Left colon (tissue), 2 donors: Measurements from ENCODE around the gene INTS7. TPM values are rescaled to one million over a fixed set of nuclear protein-coding genes. Genes with fewer than 3 reads are reported as not detected.
"Not testable (repeated sequence)": the region's sequence is repeated elsewhere in the genome, so short reads cannot be mapped to it uniquely, and the experiment has no call there.

Source experiments
- ATAC-seq: fragments of 200-7000 bp; cut with Tn5 transposase; one replicate; pipeline ENCODE4 v1.9.1; 2020; ENCODE audit warnings: mild to moderate bottlenecking, moderate library complexity
- DNase-seq, 2 donors: peaks; one replicate each; pipeline ENCODE4 v3.0.0-alpha.2; 2020
- intact Hi-C, 2 donors: fragments of 100-400 bp; cut with DNase I in 1 of 2; cut with micrococcal nuclease in 1 of 2; formaldehyde crosslinking; loops; one replicate each; pipeline versions ENCODE4 v1.11.2 to v1.14.0; 2022; cut with DNase I, micrococcal nuclease
- total RNA-seq, 2 donors: library from RNA; stranded (reverse); fragmentation: NEBNext Ultra II Directional; extraction: Animal tissue kit (Norgen Biotek cat#: 25700); gene quantifications; one replicate each; pipeline ENCODE4 v1.2.1, GENCODE V29; 2021
- donor health status: DM: no; HTN: no; CAD: no.
- donor health status: DM: yes; HTN: yes; CAD: no.

Gene INTS7
- total RNA-seq, 2 donors from 2014 or later: 11.7 to 13.0 TPM

DNA sequence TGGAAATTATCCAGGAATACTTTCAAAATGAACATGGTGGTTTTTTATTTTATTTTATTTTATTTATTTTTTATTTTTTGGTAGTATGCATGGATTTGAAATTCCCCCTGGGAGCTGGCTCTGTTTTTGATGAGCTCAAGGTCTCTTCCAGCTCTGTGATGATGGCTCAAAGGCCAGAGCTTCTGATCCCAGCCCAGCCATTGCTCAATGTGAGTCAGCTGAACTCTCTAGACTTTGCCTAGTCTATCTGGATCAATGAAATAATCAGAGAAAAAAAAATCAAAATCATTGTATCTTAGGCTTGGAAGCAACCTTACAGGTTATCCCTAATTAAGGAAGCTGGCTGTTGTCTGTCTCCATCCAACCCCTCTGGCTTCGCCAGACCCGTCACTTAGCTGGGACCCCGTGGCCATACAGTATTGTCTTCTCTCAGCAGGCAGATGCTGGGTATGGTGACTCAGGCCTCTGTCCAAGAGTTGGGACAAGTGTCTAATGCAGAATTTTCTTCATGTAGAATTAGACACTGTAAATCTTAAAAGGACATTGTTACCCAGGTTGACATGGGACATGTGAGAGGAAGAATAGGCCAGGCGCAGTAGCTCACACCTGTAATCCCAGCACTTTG, 114.6 kb downstream of the INTS7 start:
- DNase-seq (no peak), ATAC-seq (peak; percentile 28)
- intact Hi-C loops: no loop called here

DNA sequence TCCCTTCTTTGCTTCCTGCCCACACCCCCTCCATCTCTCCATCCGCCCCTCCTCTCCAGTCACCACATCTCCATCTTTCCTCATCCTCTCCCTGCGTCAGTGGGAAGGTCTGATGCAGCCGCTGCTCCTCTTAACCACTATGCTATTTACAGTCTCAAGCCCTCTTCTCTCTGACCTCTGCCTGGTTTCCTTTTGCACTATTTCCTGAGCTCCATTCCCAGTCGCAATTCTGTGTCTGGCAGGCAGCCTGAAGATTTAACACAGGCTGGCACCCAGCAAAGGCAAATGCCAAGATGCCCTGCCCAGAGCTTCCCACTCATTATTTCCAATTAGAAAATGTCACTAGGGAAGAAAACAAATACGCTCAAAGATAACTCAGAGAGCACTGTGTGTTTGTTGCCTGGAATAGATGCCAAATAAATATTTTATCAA, 115.2 kb downstream of the INTS7 start:
- intact Hi-C loops: no loop called here
- DNase-seq (no peak), ATAC-seq (peak; percentile 18)

DNA sequence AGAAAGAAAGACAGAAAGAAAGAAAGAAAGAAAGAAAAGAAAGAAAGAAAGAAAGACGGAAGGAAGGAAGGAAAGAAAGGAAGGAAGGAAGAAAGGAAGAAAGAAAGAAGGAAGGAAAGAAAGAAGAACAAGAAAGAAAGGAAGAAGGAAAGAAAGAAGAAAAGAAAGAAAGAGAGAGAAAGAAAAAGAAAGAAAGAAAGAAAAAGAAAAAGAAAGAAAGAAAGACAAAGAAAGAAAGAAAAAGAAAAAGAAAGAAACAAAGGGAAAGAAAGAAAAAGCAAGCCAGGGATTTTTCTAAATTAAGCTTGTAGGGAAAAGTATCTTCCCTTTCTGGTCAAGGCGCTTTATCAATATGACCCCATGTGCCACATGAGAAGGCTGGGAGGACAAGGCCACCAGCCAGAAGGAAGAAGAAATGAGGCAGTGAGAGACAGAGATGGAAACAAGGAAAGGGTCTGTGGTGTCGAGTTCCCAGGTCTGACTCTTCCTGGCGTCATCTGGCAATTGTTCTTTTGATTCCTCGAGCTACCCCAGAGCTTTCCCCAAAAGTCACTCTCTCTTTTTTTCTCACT, 116.4 kb downstream of the INTS7 start:
- DNase-seq (no peak), ATAC-seq (no peak)
- intact Hi-C loops: no loop called here

DNA sequence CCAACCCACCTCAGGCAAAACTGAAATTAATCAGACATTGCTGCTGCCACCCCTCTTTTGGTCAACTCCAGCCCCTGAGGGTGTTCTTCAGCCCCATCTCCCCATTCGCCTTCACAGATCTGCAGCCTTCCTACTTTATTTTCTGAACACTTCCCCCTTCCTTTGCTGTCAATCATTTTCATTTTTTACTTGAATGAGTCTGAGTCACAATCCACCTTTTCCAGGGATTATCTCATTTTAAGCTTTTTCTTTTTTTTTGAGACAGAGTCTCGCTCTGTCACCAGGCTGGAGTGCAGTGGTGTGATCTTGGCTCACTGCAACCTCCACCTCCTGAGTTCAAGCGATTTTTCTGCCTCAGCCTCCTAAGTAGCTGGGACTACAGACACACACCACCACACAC, 118.9 kb downstream of the INTS7 start:
- ATAC-seq, DNase-seq, intact Hi-C loops: not testable (repeated sequence)

DNA sequence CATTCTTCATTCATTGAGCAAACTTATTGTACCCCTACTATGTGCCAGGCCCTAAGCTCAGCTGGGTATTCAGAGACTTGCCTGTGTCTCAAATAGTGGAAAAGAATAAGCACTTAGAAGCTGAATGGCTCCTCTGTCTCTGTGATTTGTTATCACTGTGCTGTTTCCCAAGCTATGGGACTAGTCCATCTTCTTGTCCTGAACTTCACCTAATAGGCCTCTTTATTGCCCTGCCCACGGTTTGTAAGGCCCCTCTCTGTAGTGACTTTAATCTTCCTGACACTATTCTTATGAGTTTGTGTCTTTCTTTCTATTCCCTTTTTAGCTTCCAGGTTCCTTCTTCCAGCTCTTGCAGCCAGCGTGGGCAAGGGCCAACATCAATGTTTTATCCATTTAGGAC, 119.4 kb downstream of the INTS7 start:
- DNase-seq (no peak), ATAC-seq (no peak)
- intact Hi-C loops: no loop called here

DNA sequence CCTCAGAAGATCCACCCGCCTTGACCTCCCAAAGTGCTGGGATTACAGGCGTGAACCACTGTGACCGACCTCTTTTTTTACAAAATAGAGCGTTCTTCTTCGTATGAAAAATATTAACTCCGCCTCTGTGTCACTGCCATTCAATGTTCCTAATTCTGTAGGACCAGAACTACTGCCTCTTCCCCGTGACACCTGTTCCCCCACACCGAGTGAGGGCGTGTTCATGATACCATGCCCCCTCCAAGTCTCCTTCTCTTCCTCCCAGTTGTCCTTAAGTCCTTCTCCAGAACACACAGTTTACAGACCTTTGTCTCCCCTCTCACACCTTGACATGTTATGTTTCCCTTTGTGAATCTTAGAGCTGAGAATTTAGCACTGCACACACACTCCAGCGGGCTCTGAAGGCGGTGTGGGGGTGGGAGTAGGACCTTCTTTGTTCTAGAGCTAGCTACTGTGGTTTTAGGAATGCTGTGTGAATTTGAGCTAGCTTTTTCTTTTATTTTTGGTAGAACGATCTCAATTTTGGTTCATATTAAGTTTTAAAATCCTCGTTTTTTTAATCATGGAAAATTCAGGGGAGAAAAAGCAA, 122.4 kb downstream of the INTS7 start:
- DNase-seq: no peak

DNA sequence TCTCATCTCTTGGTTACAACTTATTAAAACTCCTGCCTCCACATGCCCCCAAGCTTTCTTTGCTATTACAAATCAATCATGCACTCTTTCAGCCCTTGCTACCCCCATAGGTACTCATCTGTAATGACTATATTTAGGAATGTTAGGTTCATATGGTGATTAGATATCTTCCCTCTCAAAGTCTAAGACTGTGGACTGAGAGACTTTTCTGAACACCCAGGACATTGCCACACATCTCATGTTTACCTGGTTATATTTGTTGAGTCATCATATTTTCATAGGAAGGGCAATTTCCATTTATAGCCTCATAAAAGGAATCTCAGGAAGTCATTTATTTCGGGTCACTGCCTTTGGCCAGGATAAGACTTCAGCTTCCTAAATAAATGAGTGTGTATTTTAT, 123.3 kb downstream of the INTS7 start:
- DNase-seq (no peak), ATAC-seq (peak; percentile 89)
- intact Hi-C loops: no loop called here

More for the DNA sequence above, 122.4 kb downstream of the INTS7 start:
- intact Hi-C loops: no loop called here
- no peak for ATAC-seq

DNA sequence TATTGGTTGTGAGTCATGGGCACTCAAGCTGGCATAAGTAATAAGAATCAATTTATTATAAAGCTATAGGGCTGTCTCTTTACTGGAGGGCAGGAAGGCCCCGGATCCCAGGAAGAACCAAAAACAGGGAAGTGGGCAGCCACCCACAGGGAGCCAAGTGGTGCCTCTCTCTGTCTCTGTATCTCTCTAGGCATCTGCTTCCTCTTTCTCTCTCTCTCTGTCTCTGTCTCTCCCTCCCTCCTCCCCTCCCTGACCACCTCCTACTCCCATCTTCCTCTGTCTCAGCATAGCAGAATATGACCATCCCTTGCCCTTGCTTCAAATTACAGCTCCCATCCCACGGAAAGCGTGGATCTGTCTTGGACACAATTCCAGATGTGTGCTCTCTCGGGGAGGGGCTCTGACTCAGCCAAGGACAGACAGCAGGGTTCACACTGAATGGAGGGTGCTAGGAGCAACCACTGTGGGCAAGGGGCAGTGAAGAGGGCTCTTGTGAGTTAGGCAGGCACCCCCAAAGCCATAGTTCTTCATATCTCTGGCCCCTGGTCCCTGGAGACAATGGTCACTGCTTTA, 124.4 kb downstream of the INTS7 start:
- DNase-seq: no peak
- ATAC-seq: peak; percentile 17
- intact Hi-C loops: no loop called here

DNA sequence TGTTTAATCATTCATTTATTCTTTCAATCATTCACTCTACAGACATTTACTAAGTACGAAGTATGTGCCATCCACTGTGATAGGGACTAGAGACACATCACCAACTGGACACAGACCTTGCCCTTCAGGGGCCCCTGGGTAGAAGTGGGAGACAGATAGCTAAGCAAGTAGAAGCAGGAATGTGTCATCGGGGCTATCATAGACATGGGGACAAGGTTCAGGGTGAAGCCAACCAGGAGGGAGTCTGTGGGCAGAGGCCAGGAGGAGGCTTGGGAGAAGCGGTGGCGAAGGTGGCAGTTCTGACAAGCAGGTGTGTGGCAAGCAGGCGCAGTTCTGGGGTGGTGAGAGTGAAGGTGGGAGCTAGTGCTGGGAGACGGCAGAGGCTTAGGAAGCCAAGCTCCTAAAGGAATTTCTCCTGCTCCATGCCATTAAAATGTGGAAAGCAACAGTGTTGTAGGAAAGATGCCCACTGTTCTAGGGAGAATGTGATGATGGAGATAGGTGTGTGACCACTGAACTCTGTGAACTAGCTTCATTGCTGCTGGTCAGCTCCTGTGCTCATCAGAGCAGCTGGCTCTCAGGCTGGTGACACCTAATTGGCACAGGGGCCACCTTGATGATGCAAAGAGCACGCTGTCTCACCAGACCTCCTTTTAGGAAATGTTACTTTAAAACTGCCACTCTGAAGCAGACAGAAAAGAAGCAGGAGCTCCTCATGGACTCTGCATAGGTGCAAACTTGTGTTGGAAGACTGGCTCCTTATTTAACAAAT, 125.1 kb downstream of the INTS7 start:
- peak; percentile 70 for ATAC-seq
- intact Hi-C loops: no loop called here
- no peak for DNase-seq

DNA sequence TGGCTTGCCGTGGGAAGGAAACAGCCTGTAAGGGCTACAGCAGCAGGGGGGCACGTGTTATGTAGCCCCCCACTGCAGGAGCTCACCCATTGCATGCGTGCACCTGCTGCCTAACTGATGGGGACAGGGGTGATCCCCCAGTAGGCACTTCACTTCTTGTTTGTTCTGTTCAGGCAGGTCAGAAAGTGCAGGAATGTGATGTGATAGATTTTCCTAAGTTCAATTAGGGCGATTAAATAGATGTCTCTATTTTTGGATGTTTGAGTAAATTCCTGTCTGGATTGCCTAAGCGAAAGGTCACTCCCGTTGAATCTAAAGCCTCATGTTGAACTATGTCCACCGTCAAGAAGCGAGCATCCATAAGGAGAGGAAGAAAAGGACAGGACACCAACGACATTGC, 126.0 kb downstream of the INTS7 start:
- intact Hi-C loops: no loop called here
- DNase-seq (no peak), ATAC-seq (no peak)

DNA sequence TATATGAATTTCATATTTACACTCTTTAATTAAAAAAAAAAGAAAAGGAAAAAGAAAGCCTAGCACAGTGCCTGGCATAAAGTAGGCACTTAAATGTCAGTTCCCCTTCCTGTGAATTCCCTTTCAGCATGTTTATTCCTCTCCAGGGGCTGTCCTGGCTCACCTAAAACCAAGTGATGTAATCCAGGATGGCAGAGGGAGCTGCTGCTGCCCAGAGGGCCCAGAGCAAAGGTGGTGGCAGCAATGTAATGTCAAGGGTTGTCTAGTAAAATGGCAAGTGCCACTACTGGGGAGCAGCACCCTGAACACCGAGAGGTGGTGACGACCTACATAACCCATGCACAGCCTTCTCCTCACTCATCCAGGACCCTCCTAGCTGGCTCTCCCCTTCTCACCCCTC, 126.4 kb downstream of the INTS7 start:
- ATAC-seq (no peak), DNase-seq (no peak)
- intact Hi-C loops: no loop called here

DNA sequence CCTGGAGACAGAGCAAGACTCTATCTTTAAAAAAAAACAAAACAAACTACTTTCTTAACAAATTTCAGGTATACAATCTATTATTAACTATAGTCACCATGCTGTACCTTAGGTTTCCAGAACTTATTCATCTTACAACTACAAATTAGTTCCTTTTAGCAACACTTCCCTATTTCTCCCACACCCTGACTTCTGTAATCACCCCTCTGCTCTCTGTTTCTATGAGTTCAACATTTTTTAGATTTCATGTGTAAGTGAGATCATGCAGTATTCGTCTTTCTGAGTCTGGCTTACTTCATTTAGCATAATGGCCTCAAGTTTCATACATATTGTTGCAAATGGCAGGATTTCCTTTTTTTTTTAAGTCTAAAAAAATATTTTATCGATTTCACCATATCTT, 126.9 kb downstream of the INTS7 start:
- no peak for ATAC-seq
- intact Hi-C loops: no loop called here
- DNase-seq: no peak

DNA sequence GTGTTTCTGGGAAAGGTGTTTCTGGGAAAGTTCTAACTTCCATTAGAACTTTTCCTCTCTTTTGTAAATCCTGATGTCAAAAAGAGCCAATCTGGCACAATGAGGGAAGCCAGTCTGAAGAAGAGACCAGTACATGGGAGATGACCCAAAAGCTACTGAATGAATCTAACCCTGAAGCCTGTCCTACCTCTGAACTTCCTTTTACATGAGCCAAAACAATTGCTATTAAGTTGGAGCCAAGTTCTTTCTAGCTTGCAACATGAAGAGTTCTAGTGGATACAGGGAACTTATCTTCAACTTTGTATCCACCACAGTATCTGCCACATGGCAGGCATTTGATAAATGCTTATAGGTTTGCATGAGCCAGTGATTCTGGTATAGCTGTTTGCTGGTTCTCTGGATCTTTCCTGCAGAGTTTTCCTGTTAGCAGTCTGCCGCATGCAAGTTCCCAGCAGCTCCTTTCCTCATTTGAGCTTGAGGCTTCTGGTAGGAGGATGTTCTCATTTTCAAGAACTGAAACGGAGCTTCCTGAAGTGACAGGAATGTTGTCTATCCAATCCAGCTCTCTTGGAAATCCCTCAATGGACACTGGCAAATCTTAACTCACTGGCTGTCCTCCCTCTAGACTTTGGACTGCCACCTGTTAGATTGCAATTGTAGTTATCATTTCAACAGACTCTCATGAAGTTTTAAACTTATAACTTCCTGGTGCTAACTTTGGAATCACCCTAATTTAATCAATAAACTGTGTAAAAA, 131.7 kb downstream of the INTS7 start:
- DNase-seq: no peak
- ATAC-seq: peak; percentile 94
- intact Hi-C loops: no loop called here

DNA sequence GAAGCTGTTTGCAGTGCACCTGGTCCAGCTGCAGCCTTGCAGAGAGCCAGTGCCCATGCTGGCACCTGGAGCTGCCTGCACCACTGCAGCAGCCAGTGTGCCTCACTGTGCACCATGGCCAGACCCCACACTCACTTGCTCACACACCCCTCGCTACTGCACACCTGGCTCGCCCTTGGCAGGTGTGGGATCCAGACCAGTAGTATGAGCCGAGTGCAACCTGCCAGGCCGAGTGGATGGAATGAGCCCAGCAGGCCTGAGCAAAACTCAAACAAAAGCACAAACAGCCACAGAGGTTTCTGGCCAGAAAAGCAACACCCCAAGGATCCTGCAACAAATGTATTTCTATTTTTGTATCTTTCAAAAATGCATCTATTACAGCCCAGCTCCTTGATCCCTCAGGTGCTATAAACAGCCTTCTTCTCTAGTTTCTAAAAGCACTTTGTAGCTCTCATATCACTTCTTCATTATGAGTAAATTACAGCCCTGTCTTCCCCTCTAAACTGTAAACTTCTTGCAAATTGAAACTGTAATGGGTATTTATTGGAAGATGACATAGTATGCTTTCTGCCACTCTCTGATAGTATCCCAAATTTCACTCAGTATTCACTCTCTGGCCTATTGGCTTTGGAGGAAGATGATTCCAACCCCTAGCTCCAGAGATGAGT, 132.6 kb downstream of the INTS7 start:
- intact Hi-C loops: no loop called here
- no peak for DNase-seq
- no peak for ATAC-seq

DNA sequence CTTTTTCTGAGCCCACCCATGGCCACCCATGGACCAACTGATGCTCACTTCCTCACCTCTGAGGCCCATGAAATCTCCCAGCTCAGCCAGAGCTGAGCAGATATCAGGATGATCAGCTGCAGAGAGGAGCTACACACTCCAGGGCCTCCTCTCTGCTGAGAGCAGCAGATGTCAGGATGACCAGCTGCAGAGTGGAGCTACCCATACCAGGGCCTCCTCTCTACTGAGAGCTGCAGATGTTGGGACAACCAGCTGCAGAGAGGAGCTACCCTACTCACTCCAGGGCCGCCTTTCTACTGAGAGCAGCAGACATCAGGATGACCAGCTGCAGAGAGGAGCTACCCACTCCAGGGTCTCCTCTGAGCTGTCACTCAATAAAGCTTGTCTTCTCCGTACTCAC, 133.4 kb downstream of the INTS7 start:
- ATAC-seq (no peak), DNase-seq (no peak)
- intact Hi-C loops: no loop called here

DNA sequence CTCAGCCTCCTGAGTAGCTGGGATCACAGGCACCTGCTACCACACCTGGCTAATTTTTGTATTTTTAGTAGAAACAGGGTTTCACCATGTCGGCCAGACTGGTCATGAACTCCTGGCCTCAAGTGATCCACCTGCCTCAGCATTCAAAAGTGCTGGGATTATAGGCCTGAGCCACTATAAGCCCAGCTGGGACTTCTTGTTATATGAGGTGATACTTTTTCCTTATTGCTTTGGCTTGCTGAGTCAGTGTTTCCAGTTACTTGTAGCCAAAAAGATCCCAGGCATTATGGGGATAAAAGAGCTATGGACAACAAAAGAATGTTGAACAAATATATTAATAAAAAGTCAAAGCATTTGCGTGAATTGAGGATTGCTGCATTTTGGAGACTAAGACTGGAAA, 134.9 kb downstream of the INTS7 start:
- DNase-seq (no peak), ATAC-seq (peak; percentile 67)
- intact Hi-C loops: no loop called here

DNA sequence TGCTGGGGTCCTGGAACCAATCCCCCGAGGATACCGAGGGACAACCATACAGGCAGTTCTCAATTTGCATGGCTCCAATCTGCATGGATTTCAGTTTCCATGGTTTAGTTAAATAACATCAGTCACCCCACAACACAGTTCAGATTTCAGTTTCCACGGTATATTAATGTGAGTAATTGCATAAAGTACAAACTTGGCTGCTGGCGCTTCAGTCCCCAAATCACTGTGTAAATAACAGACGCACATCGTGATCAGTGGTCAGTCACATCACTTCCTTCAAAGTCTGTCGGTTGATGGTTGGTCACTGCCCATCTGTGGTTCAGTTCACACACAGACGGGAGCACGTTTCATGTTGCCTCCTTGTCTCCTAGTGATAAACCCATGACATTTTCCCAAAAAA, 138.4 kb downstream of the INTS7 start:
- ATAC-seq (no peak), DNase-seq (no peak)
- intact Hi-C loops: no loop called here

DNA sequence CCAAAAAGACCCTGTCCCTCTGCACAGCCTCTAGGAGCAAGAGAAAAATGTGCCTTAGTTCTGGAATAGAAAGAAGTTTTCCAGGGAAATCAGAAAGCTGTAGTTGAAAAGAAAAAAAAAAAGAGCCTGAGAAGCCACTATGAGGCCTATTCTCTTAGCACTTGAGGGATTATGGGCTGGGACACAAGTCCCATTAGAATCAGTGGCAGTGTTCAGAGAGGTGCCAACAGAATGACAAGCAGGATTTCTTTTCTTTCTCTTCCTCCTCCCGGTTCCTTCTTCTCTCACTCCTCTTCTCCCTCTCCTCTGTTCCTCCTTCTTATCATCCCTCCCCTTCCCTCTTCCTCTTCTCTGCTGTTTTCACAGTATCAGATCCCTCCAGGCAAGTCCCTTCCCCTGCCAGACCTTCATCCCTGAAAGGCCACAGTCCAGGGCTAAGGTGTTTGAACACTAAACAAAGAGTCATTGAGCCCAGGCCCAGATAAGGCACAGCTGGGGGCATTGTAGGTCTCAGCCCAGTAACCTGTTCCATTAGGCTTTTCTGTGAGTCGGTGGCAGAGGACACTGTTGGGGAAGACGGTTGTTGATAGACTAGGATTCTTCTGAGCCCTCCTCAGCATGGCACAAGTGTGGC, 140.1 kb downstream of the INTS7 start:
- ATAC-seq (peak; percentile 46), DNase-seq (no peak)
- intact Hi-C loops: no loop called here
